ENCODE results near the gene NEIL1. TPM values are rescaled to one million over a fixed set of nuclear protein-coding genes. Genes with fewer than 3 reads are reported as not detected.

NEIL1 gene
- total RNA-seq, 2 experiments from 2014 or later = 4.0 to 5.6 TPM

GRCh38 chr15:75350601-75351361, 3.9 kb downstream of the NEIL1 start:
- peak overlapping the region; percentile 76 for H3K27ac Mint-ChIP-seq
- peaks cover 5% of the 10 kb centered on the region for H3K9me3 Mint-ChIP-seq
- no peak overlapping the region for H3K4me3 Mint-ChIP-seq
- CTCF ChIA-PET = no interaction called here
- peaks cover 7% of the 10 kb centered on the region for H3K36me3 Mint-ChIP-seq (ENCODE audit: low read depth)
- DNase-seq = no peak
- no peaks in the 10 kb centered on the region for H3K27me3 Mint-ChIP-seq (ENCODE audit: low read depth)
- H3K4me1 Mint-ChIP-seq (ENCODE audit: low read depth) = peaks cover 36% of the 10 kb centered on the region
- intact Hi-C loops (cut with micrococcal nuclease) = no loop called here

GRCh38 chr15:75352186-75353080, 5.6 kb downstream of the NEIL1 start:
- H3K4me3 Mint-ChIP-seq = no peak overlapping the region
- no peaks in the 10 kb centered on the region for H3K27me3 Mint-ChIP-seq (ENCODE audit: low read depth)
- no peak for DNase-seq
- intact Hi-C loops (cut with micrococcal nuclease) = no loop called here
- peak overlapping the region; percentile 24 for H3K27ac Mint-ChIP-seq
- CTCF ChIA-PET = interaction anchor here (1.5 kb wide), 2 partner anchors 11 to 15 kb away, joined by 3 to 5 read pairs; no protein-coding TSS in a partner anchor
- peaks cover 5% of the 10 kb centered on the region for H3K9me3 Mint-ChIP-seq
- H3K4me1 Mint-ChIP-seq (ENCODE audit: low read depth) = peaks cover 27% of the 10 kb centered on the region
- H3K36me3 Mint-ChIP-seq (ENCODE audit: low read depth) = peaks cover 9% of the 10 kb centered on the region

- Mint-ChIP-seq H3K27ac (no peak overlapping the region), H3K4me1 (ENCODE audit: low read depth) (peaks cover 21% of the 10 kb centered on the region), H3K4me3 (no peak overlapping the region), H3K27me3 (ENCODE audit: low read depth) (no peaks in the 10 kb centered on the region), H3K9me3 (peaks cover 5% of the 10 kb centered on the region), H3K36me3 (ENCODE audit: low read depth) (peaks cover 13% of the 10 kb centered on the region)
- intact Hi-C loops (cut with micrococcal nuclease) = no loop called here
- DNase-seq = no peak
- CTCF ChIA-PET = interaction anchor here (1.5 to 2.4 kb wide), 2 partner anchors 10 to 14 kb away, joined by 3 to 10 read pairs; no protein-coding TSS in a partner anchor
Measured at GRCh38 chr15:75353604-75354003, 6.8 kb downstream of the NEIL1 start.

GRCh38 chr15:75354454-75354853, 7.6 kb downstream of the NEIL1 start:
- no peak overlapping the region for H3K27ac Mint-ChIP-seq
- intact Hi-C loops (cut with micrococcal nuclease) = no loop called here
- H3K9me3 Mint-ChIP-seq = peaks cover 5% of the 10 kb centered on the region
- DNase-seq = no peak
- H3K27me3 Mint-ChIP-seq (ENCODE audit: low read depth) = no peaks in the 10 kb centered on the region
- no peak overlapping the region for H3K4me3 Mint-ChIP-seq
- H3K36me3 Mint-ChIP-seq (ENCODE audit: low read depth) = peaks cover 15% of the 10 kb centered on the region
- H3K4me1 Mint-ChIP-seq (ENCODE audit: low read depth) = peaks cover 14% of the 10 kb centered on the region
- CTCF ChIA-PET = interaction anchor here (2.4 kb wide), 1 partner anchor 13 kb away, joined by 10 read pairs; no protein-coding TSS in a partner anchor

GRCh38 chr15:75355369-75355768, 8.5 kb downstream of the NEIL1 start:
- intact Hi-C loops (cut with micrococcal nuclease) = no loop called here
- H3K27me3 Mint-ChIP-seq (ENCODE audit: low read depth) = no peaks in the 10 kb centered on the region
- DNase-seq = no peak
- H3K4me3 Mint-ChIP-seq = no peak overlapping the region
- no peaks in the 10 kb centered on the region for H3K9me3 Mint-ChIP-seq
- H3K4me1 Mint-ChIP-seq (ENCODE audit: low read depth) = peaks cover 5% of the 10 kb centered on the region
- H3K36me3 Mint-ChIP-seq (ENCODE audit: low read depth) = peaks cover 10% of the 10 kb centered on the region
- CTCF ChIA-PET = interaction anchor here (2.4 kb wide), 1 partner anchor 12 kb away, joined by 10 read pairs; no protein-coding TSS in a partner anchor
- peak overlapping the region; percentile 36 for H3K27ac Mint-ChIP-seq

GRCh38 chr15:75356006-75356405, 9.2 kb downstream of the NEIL1 start:
- H3K4me1 Mint-ChIP-seq (ENCODE audit: low read depth) = no peaks in the 10 kb centered on the region
- DNase-seq = no peak
- H3K27ac Mint-ChIP-seq = no peak overlapping the region
- H3K4me3 Mint-ChIP-seq = no peak overlapping the region
- intact Hi-C loops (cut with micrococcal nuclease) = no loop called here
- H3K27me3 Mint-ChIP-seq (ENCODE audit: low read depth) = no peaks in the 10 kb centered on the region
- no peaks in the 10 kb centered on the region for H3K9me3 Mint-ChIP-seq
- peaks cover 11% of the 10 kb centered on the region for H3K36me3 Mint-ChIP-seq (ENCODE audit: low read depth)
- CTCF ChIA-PET = no interaction called here

GRCh38 chr15:75356517-75356916, 9.7 kb downstream of the NEIL1 start:
- Mint-ChIP-seq H3K4me3 (no peak overlapping the region), H3K4me1 (ENCODE audit: low read depth) (no peaks in the 10 kb centered on the region), H3K27me3 (ENCODE audit: low read depth) (no peaks in the 10 kb centered on the region), H3K36me3 (ENCODE audit: low read depth) (peaks cover 11% of the 10 kb centered on the region), H3K27ac (no peak overlapping the region), H3K9me3 (no peaks in the 10 kb centered on the region)
- DNase-seq = no peak
- intact Hi-C loops (cut with micrococcal nuclease) = no loop called here
- CTCF ChIA-PET = no interaction called here

- Mint-ChIP-seq H3K27me3 (ENCODE audit: low read depth) (no peaks in the 10 kb centered on the region), H3K9me3 (no peaks in the 10 kb centered on the region), H3K36me3 (ENCODE audit: low read depth) (peaks cover 14% of the 10 kb centered on the region), H3K27ac (no peak overlapping the region), H3K4me3 (no peak overlapping the region), H3K4me1 (ENCODE audit: low read depth) (no peaks in the 10 kb centered on the region)
- CTCF ChIA-PET = interaction anchor here (1.0 kb wide), 1 partner anchor 10 kb away, joined by 3 read pairs; the partner anchor contains the start of gene MAN2C1
- intact Hi-C loops (cut with micrococcal nuclease) = no loop called here
- no peak for DNase-seq
Measured at GRCh38 chr15:75357976-75358673, 11.3 kb downstream of the NEIL1 start.

GRCh38 chr15:75358771-75359536, 12.1 kb downstream of the NEIL1 start:
- Mint-ChIP-seq H3K4me1 (ENCODE audit: low read depth) (no peaks in the 10 kb centered on the region), H3K9me3 (no peaks in the 10 kb centered on the region), H3K4me3 (no peak overlapping the region), H3K36me3 (ENCODE audit: low read depth) (peaks cover 14% of the 10 kb centered on the region), H3K27ac (peak overlapping the region; percentile 31), H3K27me3 (ENCODE audit: low read depth) (no peaks in the 10 kb centered on the region)
- CTCF ChIA-PET = interaction anchor here (1.0 kb wide), 1 partner anchor 9 kb away, joined by 3 read pairs; the partner anchor contains the start of gene MAN2C1
- intact Hi-C loops (cut with micrococcal nuclease) = no loop called here
- DNase-seq = no peak

- no peak overlapping the region for H3K4me3 Mint-ChIP-seq
- H3K36me3 Mint-ChIP-seq (ENCODE audit: low read depth) = peaks cover 17% of the 10 kb centered on the region
- no peak overlapping the region for H3K27ac Mint-ChIP-seq
- H3K9me3 Mint-ChIP-seq = no peaks in the 10 kb centered on the region
- no peaks in the 10 kb centered on the region for H3K4me1 Mint-ChIP-seq (ENCODE audit: low read depth)
- DNase-seq = no peak
- CTCF ChIA-PET = interaction anchor here (1.0 kb wide), 1 partner anchor 9 kb away, joined by 3 read pairs; the partner anchor contains the start of gene MAN2C1
- intact Hi-C loops (cut with micrococcal nuclease) = no loop called here
- no peaks in the 10 kb centered on the region for H3K27me3 Mint-ChIP-seq (ENCODE audit: low read depth)
Measured at GRCh38 chr15:75359537-75360250, 12.9 kb downstream of the NEIL1 start.

GRCh38 chr15:75360391-75360790, 13.6 kb downstream of the NEIL1 start:
- Mint-ChIP-seq H3K4me3 (no peak overlapping the region), H3K27me3 (ENCODE audit: low read depth) (no peaks in the 10 kb centered on the region), H3K4me1 (ENCODE audit: low read depth) (no peaks in the 10 kb centered on the region), H3K9me3 (no peaks in the 10 kb centered on the region), H3K36me3 (ENCODE audit: low read depth) (peaks cover 17% of the 10 kb centered on the region), H3K27ac (no peak overlapping the region)
- intact Hi-C loops (cut with micrococcal nuclease) = no loop called here
- CTCF ChIA-PET = no interaction called here
- no peak for DNase-seq
